Upper lobe of left lung (tissue), 6 donors: ENCODE measurements around the gene FOXP2. TPM values are rescaled to one million over a fixed set of nuclear protein-coding genes. Genes with fewer than 3 reads are reported as not detected.

Source experiments
- ATAC-seq, 2 donors: fragments of 200-7000 bp; cut with Tn5 transposase; one replicate each; pipeline ENCODE4 v1.9.1; 2022; ENCODE audit warnings: mild to moderate bottlenecking in 2 of 2, moderate library complexity in 2 of 2; ENCODE audit not compliant: low FRiP score in 2 of 2
- DNase-seq, 2 donors: peaks; one replicate each; pipeline ENCODE4 v3.0.0-alpha.2; 2019 to 2020
- H3K27ac ChIP-seq, 4 donors: fragments of 200-600 bp; sonication (generic); one replicate each; pipeline ENCODE4 v1.5.1; 2016 to 2019
- H3K27me3 ChIP-seq, 4 donors: fragments of 200-600 bp; sonication (generic); one replicate each; pipeline ENCODE4 v1.5.1; 2017 to 2019
- H3K36me3 ChIP-seq, 4 donors: fragments of 200-600 bp; sonication (generic); one replicate each; pipeline ENCODE4 v1.5.1; 2016 to 2019
- H3K4me1 ChIP-seq, 4 donors: fragments of 200-600 bp; sonication (generic); one replicate each; pipeline ENCODE4 v1.5.1; 2018 to 2019
- H3K4me3 ChIP-seq, 4 donors: fragments of 200-600 bp; sonication (generic); one replicate each; pipeline ENCODE4 v1.5.1; 2017 to 2019; ENCODE audit warnings: mild to moderate bottlenecking in 2 of 4, moderate library complexity in 1 of 4
- H3K9me3 ChIP-seq, 4 donors: fragments of 200-600 bp; sonication (generic); one replicate each; pipeline ENCODE4 v1.5.1; 2018 to 2019
- CTCF ChIP-seq, 6 experiments: fragments of 450-650 bp in 4 of 6; fragments of 200-600 bp in 2 of 6; sonication (generic) in 2 of 6; IDR thresholded peaks; one replicate each; pipeline ENCODE4 v1.5.1; 2016 to 2019; ENCODE audit warnings: antibody characterized with exemption in 6 of 6
- EP300 ChIP-seq, 4 donors: sonication (generic); formaldehyde crosslinking; IDR thresholded peaks; one replicate each; pipeline ENCODE4 v1.5.1; 2017; ENCODE audit warnings: antibody characterized with exemption in 4 of 4, control low read depth in 2 of 4
- POLR2A ChIP-seq, 4 donors: fragments of 450-650 bp; IDR thresholded peaks; one replicate each; pipeline ENCODE4 v1.5.1; 2016 to 2017; ENCODE audit warnings: antibody characterized with exemption in 4 of 4, mild to moderate bottlenecking in 2 of 4
- POLR2AphosphoS5 ChIP-seq, 2 donors: sonication (generic); formaldehyde crosslinking; IDR thresholded peaks; one replicate each; pipeline ENCODE4 v1.5.1; 2017; ENCODE audit warnings: antibody characterized with exemption in 2 of 2
- WGBS, 2 donors: methylation state at CpG; one replicate each; pipeline ENCODE4 v1.1.5; 2017 to 2018; 5-methylcytosine and 5-hydroxymethylcytosine counted together
- total RNA-seq, 6 donors: library from RNA; depleted of rRNA in 4 of 6; stranded (reverse); fragments of >200 nt in 4 of 6; gene quantifications; one replicate each; pipeline versions ENCODE4 v1.1.0 to v1.2.1, GENCODE V29; 2016 to 2021
- donor health status: DM: no; HTN: no; CAD: no; lungs with moderate emphysema.
- donor health status: DM: no; HTN: yes; CAD: no; lungs with severe emphysema.

The FOXP2 gene
- total RNA-seq, 6 donors from 2014 or later, result 3.4 to 24.1 (median 7.3) TPM

DNA sequence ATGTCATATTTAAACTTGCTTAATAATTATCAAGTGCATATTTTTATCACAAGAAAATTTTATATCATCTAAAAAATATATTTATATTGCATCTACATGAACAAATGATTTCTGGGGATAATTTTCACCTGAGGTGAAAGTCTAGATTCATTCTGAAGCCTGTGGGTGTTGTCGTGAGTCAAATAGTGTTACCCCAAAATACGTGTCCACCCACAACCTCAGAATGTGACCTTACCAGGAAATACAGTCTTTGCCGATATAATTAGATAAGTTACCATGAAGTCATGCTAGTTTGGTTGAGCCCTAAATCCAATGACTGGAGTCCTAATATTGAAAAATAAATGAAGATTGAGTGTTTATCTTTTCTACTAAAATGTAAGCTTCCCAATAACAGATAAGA, 304.2 kb downstream of the FOXP2 start:
- no peak overlapping the region for H3K4me3 ChIP-seq
- no peaks in the 10 kb centered on the region for H3K9me3 ChIP-seq
- 93 to 95% methylated on average over 3 of the region's 3 CpGs for WGBS, 2 donors
- DNase-seq, result no peak
- no peaks in the 10 kb centered on the region for H3K27me3 ChIP-seq
- no peak for ATAC-seq
- H3K27ac ChIP-seq, result no peak overlapping the region
- TF ChIP-seq POLR2AphosphoS5 (IDR thresholded peaks at IDR 0.05), result no peak
- no peak for TF ChIP-seq CTCF (IDR thresholded peaks at IDR 0.05)
- TF ChIP-seq POLR2A (IDR thresholded peaks at IDR 0.05), result no peak
- no peak for TF ChIP-seq EP300 (IDR thresholded peaks at IDR 0.05)
- H3K36me3 ChIP-seq, result no peaks in the 10 kb centered on the region
- no peaks in the 10 kb centered on the region for H3K4me1 ChIP-seq

GRCh38 chr7:114720725-114721124, 306.1 kb downstream of the FOXP2 start:
- Histone ChIP-seq H3K36me3 (no peaks in the 10 kb centered on the region), H3K9me3 (no peaks in the 10 kb centered on the region), H3K27ac (no peak overlapping the region), H3K4me3 (no peak overlapping the region), H3K27me3 (no peaks in the 10 kb centered on the region), H3K4me1 (no peaks in the 10 kb centered on the region)
- DNase-seq (no peak), ATAC-seq (no peak)
- WGBS, 2 donors, result 32 to 62% methylated on average over 3 to 4 of the region's 4 CpGs
- TF ChIP-seq POLR2AphosphoS5 (IDR thresholded peaks at IDR 0.05), result no peak
- no peak for TF ChIP-seq CTCF (IDR thresholded peaks at IDR 0.05)
- TF ChIP-seq POLR2A (IDR thresholded peaks at IDR 0.05), result no peak

- Histone ChIP-seq H3K27me3 (no peaks in the 10 kb centered on the region), H3K4me3 (no peak overlapping the region), H3K27ac (no peak overlapping the region), H3K9me3 (no peaks in the 10 kb centered on the region), H3K36me3 (no peaks in the 10 kb centered on the region), H3K4me1 (no peaks in the 10 kb centered on the region)
- DNase-seq (no peak), ATAC-seq (no peak)
- TF ChIP-seq POLR2A (IDR thresholded peaks at IDR 0.05), result no peak
- no peak for TF ChIP-seq POLR2AphosphoS5 (IDR thresholded peaks at IDR 0.05)
- TF ChIP-seq EP300 (IDR thresholded peaks at IDR 0.05), result no peak
- TF ChIP-seq CTCF (IDR thresholded peaks at IDR 0.05), result no peak
Observed at GRCh38 chr7:114722562-114722961, 307.9 kb downstream of the FOXP2 start.

GRCh38 chr7:114723308-114723707, 308.7 kb downstream of the FOXP2 start:
- H3K4me1 ChIP-seq, result no peaks in the 10 kb centered on the region
- ATAC-seq, result no peak
- no peak for DNase-seq
- no peaks in the 10 kb centered on the region for H3K27me3 ChIP-seq
- no peaks in the 10 kb centered on the region for H3K9me3 ChIP-seq
- WGBS, 2 donors, result 78 to 83% methylated on average over 1 of the region's 1 CpG
- no peak overlapping the region for H3K4me3 ChIP-seq
- no peak for TF ChIP-seq POLR2AphosphoS5 (IDR thresholded peaks at IDR 0.05)
- TF ChIP-seq POLR2A (IDR thresholded peaks at IDR 0.05), result no peak
- no peak for TF ChIP-seq EP300 (IDR thresholded peaks at IDR 0.05)
- TF ChIP-seq CTCF (IDR thresholded peaks at IDR 0.05), result no peak
- H3K36me3 ChIP-seq, result no peaks in the 10 kb centered on the region
- H3K27ac ChIP-seq, result no peak overlapping the region

- WGBS, 2 donors, result 76 to 83% methylated on average over 2 of the region's 2 CpGs
- no peak for TF ChIP-seq POLR2A (IDR thresholded peaks at IDR 0.05)
- no peak for TF ChIP-seq EP300 (IDR thresholded peaks at IDR 0.05)
- TF ChIP-seq POLR2AphosphoS5 (IDR thresholded peaks at IDR 0.05), result no peak
- no peak for TF ChIP-seq CTCF (IDR thresholded peaks at IDR 0.05)
Observed at GRCh38 chr7:114740095-114740494, 325.5 kb downstream of the FOXP2 start.

More at GRCh38 chr7:114740095-114740494, 325.5 kb downstream of the FOXP2 start:
- H3K27ac ChIP-seq, result no peak overlapping the region
- H3K9me3 ChIP-seq, result no peaks in the 10 kb centered on the region
- DNase-seq (no peak), ATAC-seq (no peak)
- H3K36me3 ChIP-seq, result no peaks in the 10 kb centered on the region
- H3K4me1 ChIP-seq, result no peaks in the 10 kb centered on the region
- H3K27me3 ChIP-seq, result no peaks in the 10 kb centered on the region
- H3K4me3 ChIP-seq, result no peak overlapping the region
